Mesenchymal stem cell (in vitro differentiated cells and primary cell): ENCODE data around the gene EML2.

ENCODE experiments used
- DNase-seq: peaks from one replicate; pipeline ENCODE4 v3.0.0-alpha.2; 2013
- H2AFZ ChIP-seq: one replicate; pipeline ENCODE4 v1.6.1; 2013; ENCODE audit warnings: low read depth, mild to moderate bottlenecking, control low read depth, inconsistent platforms, low read length, moderate library complexity
- H2AK5ac ChIP-seq: 2 replicates; pipeline ENCODE4 v1.6.1; 2013; ENCODE audit warnings: low read length, moderate library complexity, mild to moderate bottlenecking, inconsistent platforms; ENCODE audit not compliant: severe bottlenecking
- H2BK120ac ChIP-seq: one replicate; pipeline ENCODE4 v1.6.1; 2013; ENCODE audit warnings: low read depth, mild to moderate bottlenecking, inconsistent platforms, low read length, moderate library complexity
- H2BK12ac ChIP-seq, 2 experiments: one replicate each; pipeline ENCODE4 v1.6.1; 2013; ENCODE audit warnings: inconsistent platforms in 2 of 2, low read length in 2 of 2, mild to moderate bottlenecking in 2 of 2, moderate library complexity in 2 of 2, control low read depth in 1 of 2
- H2BK15ac ChIP-seq: one replicate; pipeline ENCODE4 v1.6.1; 2013; ENCODE audit warnings: mild to moderate bottlenecking, low read depth, inconsistent platforms; ENCODE audit not compliant: poor library complexity, severe bottlenecking
- H2BK5ac ChIP-seq: 2 replicates; pipeline ENCODE4 v1.6.1; 2013; ENCODE audit warnings: low read depth, mild to moderate bottlenecking, low read length, control low read depth, inconsistent platforms; ENCODE audit not compliant: poor library complexity, severe bottlenecking
- H3K14ac ChIP-seq, 2 experiments: one replicate each; pipeline ENCODE4 v1.6.1; 2013; ENCODE audit warnings: inconsistent platforms in 2 of 2, low read length in 2 of 2, control low read depth in 1 of 2, mild to moderate bottlenecking in 1 of 2, moderate library complexity in 1 of 2
- H3K18ac ChIP-seq, 2 experiments: one replicate each; pipeline ENCODE4 v1.6.1; 2013; ENCODE audit warnings: inconsistent platforms in 2 of 2, low read length in 2 of 2, control low read depth in 1 of 2, low read depth in 1 of 2, mild to moderate bottlenecking in 1 of 2
- H3K23ac ChIP-seq, 2 experiments: one replicate each; pipeline ENCODE4 v1.6.1; 2013; ENCODE audit warnings: inconsistent platforms in 2 of 2, low read length in 2 of 2, mild to moderate bottlenecking in 2 of 2, moderate library complexity in 2 of 2, control low read depth in 1 of 2
- H3K27ac ChIP-seq: 2 replicates; pipeline ENCODE4 v1.5.1; 2013; ENCODE audit warnings: mild to moderate bottlenecking, moderate library complexity, low read length, control low read depth, inconsistent platforms; ENCODE audit not compliant: poor library complexity, severe bottlenecking
- H3K27me3 ChIP-seq, 2 experiments: 2 replicates each; pipeline versions ENCODE4 v1.6.1 to v1.7.0; 2013; ENCODE audit warnings: low read length in 2 of 2, mild to moderate bottlenecking in 2 of 2, moderate library complexity in 2 of 2, control low read depth in 1 of 2, inconsistent platforms in 1 of 2; ENCODE audit not compliant: control insufficient read depth in 1 of 2, insufficient read depth in 1 of 2
- H3K36me3 ChIP-seq, 2 experiments: 2 replicates each; pipeline versions ENCODE4 v1.6.1 to v1.7.0; 2013; ENCODE audit warnings: low read length in 2 of 2, control low read depth in 1 of 2, inconsistent platforms in 1 of 2, low read depth in 1 of 2, mild to moderate bottlenecking in 1 of 2; ENCODE audit not compliant: insufficient read depth in 2 of 2, control insufficient read depth in 1 of 2
- H3K4ac ChIP-seq, 2 experiments: one replicate each; pipeline ENCODE4 v1.6.1; 2013; ENCODE audit warnings: inconsistent platforms in 2 of 2, low read length in 2 of 2, mild to moderate bottlenecking in 2 of 2, moderate library complexity in 2 of 2, control low read depth in 1 of 2, low read depth in 1 of 2
- H3K4me1 ChIP-seq: 2 replicates; pipeline ENCODE4 v1.6.1; 2013; ENCODE audit warnings: low read depth, low read length, control low read depth; ENCODE audit not compliant: control insufficient read depth, insufficient read depth
- H3K4me2 ChIP-seq: 2 replicates; pipeline ENCODE4 v1.6.1; 2013; ENCODE audit warnings: low read length, mild to moderate bottlenecking, inconsistent platforms; ENCODE audit not compliant: poor library complexity, severe bottlenecking
- H3K4me3 ChIP-seq, 2 experiments: 2 replicates each; pipeline versions ENCODE4 v1.5.1 to v1.7.0; 2013; ENCODE audit warnings: low read length in 2 of 2, mild to moderate bottlenecking in 2 of 2, control low read depth in 1 of 2, low read depth in 1 of 2; ENCODE audit not compliant: insufficient read depth in 1 of 2
- H3K79me1 ChIP-seq: replicated peaks from 2 replicates; pipeline ENCODE4 v1.6.1; 2013; ENCODE audit warnings: mild to moderate bottlenecking, control low read depth, low read length, inconsistent platforms; ENCODE audit not compliant: poor library complexity, severe bottlenecking
- H3K9ac ChIP-seq: 2 replicates; pipeline ENCODE4 v1.7.0; 2013; ENCODE audit warnings: mild to moderate bottlenecking, low read length, moderate library complexity
- H3K9me3 ChIP-seq: 2 replicates; pipeline ENCODE4 v1.7.0; 2013; ENCODE audit warnings: mild to moderate bottlenecking, low read length; ENCODE audit not compliant: control insufficient read depth
- H4K8ac ChIP-seq: one replicate; pipeline ENCODE4 v1.6.1; 2013; ENCODE audit warnings: inconsistent platforms, mild to moderate bottlenecking, low read length, moderate library complexity
- H4K91ac ChIP-seq: one replicate; pipeline ENCODE4 v1.6.1; 2013; ENCODE audit warnings: mild to moderate bottlenecking, low read length, inconsistent platforms
- WGBS: methylation state at CpG from one replicate; pipeline ENCODE4 v1.1.7; 2013; ENCODE audit warnings: mixed read lengths; 5-methylcytosine and 5-hydroxymethylcytosine counted together

Gene EML2

GRCh38 chr19:45682117-45682516 lies 42.9 kb upstream of the EML2 start:
- H3K9me3 ChIP-seq, result no peaks in the 10 kb centered on the region
- no peak overlapping the region for H2BK120ac ChIP-seq

GRCh38 chr19:45681391-45682015 lies 42.3 kb upstream of the EML2 start:
- Histone ChIP-seq H3K79me1 (peaks cover 3% of the 10 kb centered on the region), H2BK120ac (no peak overlapping the region), H2AFZ (no peak overlapping the region), H4K8ac (peak overlapping the region; percentile 57), H3K4me1 (peaks cover 19% of the 10 kb centered on the region), H2BK15ac (no peak overlapping the region), H3K4me3 (peak overlapping the region; percentile 52 to 72), H3K14ac (no peak overlapping the region), H3K23ac (no peak overlapping the region), H3K9me3 (no peaks in the 10 kb centered on the region), H4K91ac (no peak overlapping the region), H3K27me3 (peaks cover 0 to 23% of the 10 kb centered on the region in 2 experiments), H3K18ac (peak overlapping the region in 1 of 2 experiments; percentile 18), H3K4ac (no peak overlapping the region), H2BK5ac (no peak overlapping the region), H3K36me3 (peaks cover 24 to 29% of the 10 kb centered on the region in 2 experiments), H2AK5ac (no peak overlapping the region), H3K9ac (peak overlapping the region; percentile 78), H2BK12ac (no peak overlapping the region), H3K4me2 (peak overlapping the region; percentile 87), H3K27ac (no peak overlapping the region)
- WGBS, result 8% methylated on average over 51 of the region's 51 CpGs
- peak; percentile 82 for DNase-seq

More at GRCh38 chr19:45682117-45682516, 42.9 kb upstream of the EML2 start:
- peak overlapping the region in 1 of 2 experiments; percentile 72 for H3K4me3 ChIP-seq
- no peak overlapping the region for H3K14ac ChIP-seq
- H4K91ac ChIP-seq, result no peak overlapping the region
- H3K27ac ChIP-seq, result no peak overlapping the region
- H2AFZ ChIP-seq, result no peak overlapping the region
- peaks cover 4% of the 10 kb centered on the region for H3K79me1 ChIP-seq
- H2BK12ac ChIP-seq, result no peak overlapping the region
- no peak overlapping the region for H3K9ac ChIP-seq
- H3K4ac ChIP-seq, result no peak overlapping the region
- H4K8ac ChIP-seq, result no peak overlapping the region
- H3K18ac ChIP-seq, result no peak overlapping the region
- 77% methylated on average over 8 of the region's 8 CpGs for whole genome bisulfite sequencing
- H3K4me1 ChIP-seq, result peaks cover 14% of the 10 kb centered on the region
- H3K23ac ChIP-seq, result no peak overlapping the region
- H3K27me3 ChIP-seq, result peaks cover 0 to 17% of the 10 kb centered on the region in 2 experiments
- H3K4me2 ChIP-seq, result no peak overlapping the region
- no peak overlapping the region for H2AK5ac ChIP-seq
- H2BK5ac ChIP-seq, result no peak overlapping the region
- H3K36me3 ChIP-seq, result peaks cover 28 to 34% of the 10 kb centered on the region in 2 experiments
- peak overlapping the region; percentile 1 for H2BK15ac ChIP-seq
- DNase-seq, result no peak

GRCh38 chr19:45677351-45678230 lies 38.4 kb upstream of the EML2 start:
- Histone ChIP-seq H3K4ac (no peak overlapping the region), H3K18ac (peak overlapping the region; percentile 37 to 60), H2BK5ac (no peak overlapping the region), H3K36me3 (no peaks in the 10 kb centered on the region), H3K9ac (no peak overlapping the region), H3K27me3 (peaks cover 0 to 44% of the 10 kb centered on the region in 2 experiments), H3K4me1 (peaks cover 19% of the 10 kb centered on the region), H2BK15ac (no peak overlapping the region), H3K14ac (peak overlapping the region in 1 of 2 experiments; percentile 64), H3K79me1 (no peaks in the 10 kb centered on the region), H4K8ac (peak overlapping the region; percentile 79), H3K4me2 (peak overlapping the region; percentile 94), H3K23ac (peak overlapping the region in 1 of 2 experiments; percentile 56), H2AFZ (no peak overlapping the region), H4K91ac (no peak overlapping the region), H3K9me3 (no peaks in the 10 kb centered on the region), H2BK120ac (no peak overlapping the region), H3K4me3 (peak overlapping the region in 1 of 2 experiments; percentile 50), H2BK12ac (no peak overlapping the region), H2AK5ac (no peak overlapping the region), H3K27ac (no peak overlapping the region)
- 13% methylated on average over 48 of the region's 49 CpGs for WGBS
- peak; percentile 87 for DNase-seq

GRCh38 chr19:45676851-45677263 lies 37.7 kb upstream of the EML2 start:
- no peak overlapping the region for H2BK5ac ChIP-seq
- peak overlapping the region; percentile 8 for H4K8ac ChIP-seq
- WGBS, result 10% methylated on average over 27 of the region's 28 CpGs
- H3K27ac ChIP-seq, result no peak overlapping the region
- H2BK12ac ChIP-seq, result peak overlapping the region in 1 of 2 experiments; percentile 49
- peak overlapping the region; percentile 36 for H3K4me2 ChIP-seq
- peaks cover 17% of the 10 kb centered on the region for H3K4me1 ChIP-seq
- no peak overlapping the region for H3K9ac ChIP-seq
- peaks cover 0 to 51% of the 10 kb centered on the region in 2 experiments for H3K27me3 ChIP-seq
- H3K23ac ChIP-seq, result peak overlapping the region in 1 of 2 experiments; percentile 35
- no peak overlapping the region for H2AK5ac ChIP-seq
- H2BK15ac ChIP-seq, result no peak overlapping the region
- H3K4ac ChIP-seq, result peak overlapping the region; percentile 54 to 57
- H2AFZ ChIP-seq, result no peak overlapping the region
- H4K91ac ChIP-seq, result peak overlapping the region; percentile 52
- no peaks in the 10 kb centered on the region for H3K9me3 ChIP-seq
- H3K14ac ChIP-seq, result peak overlapping the region in 1 of 2 experiments; percentile 69
- H3K79me1 ChIP-seq, result no peaks in the 10 kb centered on the region
- peak overlapping the region; percentile 19 to 48 for H3K18ac ChIP-seq
- no peak for DNase-seq
- H2BK120ac ChIP-seq, result no peak overlapping the region
- peak overlapping the region in 1 of 2 experiments; percentile 41 for H3K4me3 ChIP-seq
- H3K36me3 ChIP-seq, result no peaks in the 10 kb centered on the region
